Activated CD4-positive, alpha-beta T cell treated with anti-CD3 and anti-CD28 coated beads for 36 hours (primary cell): ENCODE measurements around the gene DYNLL1. TPM values are rescaled to one million over a fixed set of nuclear protein-coding genes. Genes with fewer than 3 reads are reported as not detected.
"Not testable (repeated sequence)": the region's sequence is repeated elsewhere in the genome, so short reads cannot be mapped to it uniquely, and the experiment has no call there.

Experiments
- ATAC-seq: fragments of 200-7000 bp; cut with Tn5 transposase; one replicate; pipeline ENCODE4 v1.10.0; 2021; ENCODE audit warnings: mild to moderate bottlenecking, moderate library complexity
- CTCF ChIA-PET: fragments of 350-600 bp; sonication (Branson Sonifier 250); formaldehyde crosslinking; loops from one replicate; lab custom pipeline; 2021; ENCODE audit warnings: antibody characterized with exemption; lab: Charles Lee
- POLR2A ChIA-PET: fragments of 350-600 bp; sonication (Branson Sonifier 250); formaldehyde crosslinking; loops from one replicate; lab custom pipeline; 2021; ENCODE audit warnings: antibody characterized with exemption, inconsistent platforms; lab: Charles Lee
- DNase-seq: peaks from one replicate; pipeline ENCODE4 v3.0.0-alpha.2; 2020
- H3K27ac Mint-ChIP-seq: one replicate; pipeline ENCODE4 v1.8.0; 2021; ENCODE audit warnings: mixed read lengths
- H3K27me3 Mint-ChIP-seq: one replicate; pipeline ENCODE4 v1.8.0; 2021; ENCODE audit warnings: mixed read lengths
- H3K36me3 Mint-ChIP-seq: one replicate; pipeline ENCODE4 v1.8.0; 2021; ENCODE audit warnings: low read depth, mixed read lengths
- H3K4me1 Mint-ChIP-seq: one replicate; pipeline ENCODE4 v1.8.0; 2021; ENCODE audit warnings: mixed read lengths
- H3K4me3 Mint-ChIP-seq: one replicate; pipeline ENCODE4 v1.8.0; 2021; ENCODE audit warnings: mild to moderate bottlenecking, moderate library complexity, mixed read lengths
- H3K9me3 Mint-ChIP-seq: one replicate; pipeline ENCODE4 v1.8.0; 2021; ENCODE audit warnings: low read depth, mixed read lengths
- intact Hi-C, 2 experiments: fragments of 100-400 bp; cut with DNase I in 1 of 2; cut with micrococcal nuclease in 1 of 2; formaldehyde crosslinking; loops; one replicate each; pipeline versions ENCODE4 v1.14.2 to v1.15.1; 2022 to 2024; cut with DNase I, micrococcal nuclease
- total RNA-seq, 2 experiments: library from RNA; stranded (reverse); gene quantifications; one replicate each; pipeline ENCODE4 v1.2.3, GENCODE V29; 2021

DYNLL1 gene
- total RNA-seq, 2 experiments from 2014 or later = 166 to 169 TPM

GRCh38 chr12:120473807-120474615 lies 21.9 kb upstream of the DYNLL1 start:
- DNase-seq = no peak
- Mint-ChIP-seq H3K4me3 (no peak overlapping the region), H3K27ac (no peak overlapping the region), H3K4me1 (peaks cover 13% of the 10 kb centered on the region), H3K27me3 (no peaks in the 10 kb centered on the region), H3K9me3 (no peaks in the 10 kb centered on the region), H3K36me3 (no peaks in the 10 kb centered on the region)
- ChIA-PET POLR2A (interaction anchor here (0.6 kb wide), 1 partner anchor 23 kb away, joined by 3 read pairs; no protein-coding TSS in a partner anchor), CTCF (interaction anchor here (0.7 to 2.0 kb wide), 5 partner anchors 7 to 1772 kb away, joined by 3 to 9 read pairs (median 4); partner anchors contain the start of gene SIRT4)
- ATAC-seq = no peak
- intact Hi-C loops = no loop called here

DNA sequence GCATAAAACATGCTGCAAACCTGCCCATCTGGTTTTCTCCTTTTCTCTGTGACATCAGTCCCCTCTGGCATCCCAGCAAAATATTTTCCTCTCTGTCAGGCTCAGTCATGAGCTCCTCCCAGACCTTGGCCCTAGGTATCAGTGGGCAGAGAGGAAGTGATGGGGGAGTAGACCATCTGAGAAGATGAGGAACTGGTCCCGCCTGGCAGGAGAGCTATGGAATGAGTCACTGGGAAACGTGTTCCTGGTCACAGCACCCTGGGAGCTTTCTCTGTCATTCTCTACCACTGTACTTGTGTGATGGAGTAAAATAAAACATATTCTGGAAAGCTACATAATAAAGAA lies 21.3 kb upstream of the DYNLL1 start:
- H3K36me3 Mint-ChIP-seq = no peaks in the 10 kb centered on the region
- no peak for DNase-seq
- intact Hi-C loops = no loop called here
- no peaks in the 10 kb centered on the region for H3K9me3 Mint-ChIP-seq
- H3K4me1 Mint-ChIP-seq = peaks cover 13% of the 10 kb centered on the region
- H3K27ac Mint-ChIP-seq = no peak overlapping the region
- ChIA-PET POLR2A (interaction anchor here (0.6 to 0.8 kb wide), 3 partner anchors 14 to 183 kb away, joined by 3 read pairs; partner anchors contain the start of gene RNU4-2), CTCF (interaction anchor here (0.8 to 2.0 kb wide), 5 partner anchors 8 to 172 kb away, joined by 3 to 9 read pairs (median 4); partner anchors contain the start of gene SIRT4)
- ATAC-seq = no peak
- no peak overlapping the region for H3K4me3 Mint-ChIP-seq
- H3K27me3 Mint-ChIP-seq = no peaks in the 10 kb centered on the region

DNA sequence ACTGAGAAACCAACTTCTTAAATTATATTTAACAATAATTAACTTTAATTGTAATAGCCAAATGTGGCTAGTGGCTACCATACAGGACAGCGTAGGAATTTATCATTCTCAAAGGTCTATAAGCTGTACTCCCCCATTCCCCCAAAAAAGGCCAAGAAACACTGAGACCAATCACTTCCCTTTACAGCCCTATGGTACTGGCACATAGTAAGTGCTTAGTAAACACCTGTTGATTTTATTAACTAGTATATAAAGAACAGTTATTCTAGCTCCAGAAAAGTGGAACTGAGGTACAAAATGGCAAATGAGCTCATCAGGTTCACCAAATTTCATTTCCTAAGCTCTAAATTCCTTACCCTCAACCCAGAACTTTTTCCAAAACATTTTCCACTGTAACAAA lies 20.3 kb upstream of the DYNLL1 start:
- CTCF ChIA-PET = interaction anchor here (0.5 to 2.0 kb wide), 4 partner anchors 9 to 307 kb away, joined by 3 to 9 read pairs (median 4); no protein-coding TSS in a partner anchor
- Mint-ChIP-seq H3K36me3 (no peaks in the 10 kb centered on the region), H3K27me3 (no peaks in the 10 kb centered on the region), H3K27ac (no peak overlapping the region), H3K9me3 (no peaks in the 10 kb centered on the region), H3K4me1 (peaks cover 9% of the 10 kb centered on the region), H3K4me3 (no peak overlapping the region)
- POLR2A ChIA-PET = interaction anchor here (0.8 kb wide), 1 partner anchor 184 kb away, joined by 3 read pairs; the partner anchor contains the start of gene RNU4-2
- intact Hi-C loops = no loop called here
- DNase-seq (no peak), ATAC-seq (no peak)

GRCh38 chr12:120479458-120479857 lies 16.5 kb upstream of the DYNLL1 start:
- no peak for ATAC-seq

DNA sequence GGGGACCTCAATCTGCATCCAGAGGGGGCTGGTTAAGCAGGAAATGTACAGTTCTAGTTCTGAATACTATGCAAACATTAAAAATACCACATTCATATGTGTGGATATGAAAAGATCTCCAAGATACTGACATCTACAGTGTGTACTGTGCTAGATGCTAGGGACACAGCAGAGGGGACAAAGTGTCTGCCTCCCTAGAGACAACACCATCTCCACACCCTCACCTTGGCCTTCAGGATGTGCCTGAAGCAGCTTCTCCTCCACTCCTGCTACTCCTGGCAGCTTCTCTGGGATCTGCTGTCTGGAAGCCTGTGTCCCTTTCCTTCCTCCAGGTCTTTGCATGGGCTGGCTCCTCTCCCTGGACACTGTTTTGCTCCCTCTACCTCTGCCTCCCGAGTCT lies 15.7 kb upstream of the DYNLL1 start:
- Mint-ChIP-seq H3K4me1 (no peaks in the 10 kb centered on the region), H3K27ac (no peak overlapping the region), H3K36me3 (peaks cover 1% of the 10 kb centered on the region), H3K27me3 (no peaks in the 10 kb centered on the region), H3K4me3 (no peak overlapping the region), H3K9me3 (no peaks in the 10 kb centered on the region)
- CTCF ChIA-PET = interaction anchor here (0.5 to 1.3 kb wide), 3 partner anchors 10 to 104 kb away, joined by 3 to 4 read pairs (median 4); no protein-coding TSS in a partner anchor
- POLR2A ChIA-PET = interaction anchor here (1.1 kb wide), 1 partner anchor 490 kb away, joined by 5 read pairs; no protein-coding TSS in a partner anchor
- DNase-seq = no peak
- intact Hi-C loops = no loop called here
- ATAC-seq = no peak

More at GRCh38 chr12:120479458-120479857, 16.5 kb upstream of the DYNLL1 start:
- Mint-ChIP-seq H3K4me3 (no peak overlapping the region), H3K27ac (no peak overlapping the region), H3K36me3 (peaks cover 1% of the 10 kb centered on the region), H3K9me3 (no peaks in the 10 kb centered on the region), H3K27me3 (no peaks in the 10 kb centered on the region), H3K4me1 (no peaks in the 10 kb centered on the region)
- intact Hi-C loops = no loop called here
- DNase-seq = no peak
- POLR2A ChIA-PET = interaction anchor here (0.8 to 1.1 kb wide), 2 partner anchors 102 to 489 kb away, joined by 3 to 5 read pairs; partner anchors contain the start of gene POP5
- CTCF ChIA-PET = interaction anchor here (0.5 to 1.3 kb wide), 2 partner anchors 9 to 104 kb away, joined by 3 to 4 read pairs; no protein-coding TSS in a partner anchor

DNA sequence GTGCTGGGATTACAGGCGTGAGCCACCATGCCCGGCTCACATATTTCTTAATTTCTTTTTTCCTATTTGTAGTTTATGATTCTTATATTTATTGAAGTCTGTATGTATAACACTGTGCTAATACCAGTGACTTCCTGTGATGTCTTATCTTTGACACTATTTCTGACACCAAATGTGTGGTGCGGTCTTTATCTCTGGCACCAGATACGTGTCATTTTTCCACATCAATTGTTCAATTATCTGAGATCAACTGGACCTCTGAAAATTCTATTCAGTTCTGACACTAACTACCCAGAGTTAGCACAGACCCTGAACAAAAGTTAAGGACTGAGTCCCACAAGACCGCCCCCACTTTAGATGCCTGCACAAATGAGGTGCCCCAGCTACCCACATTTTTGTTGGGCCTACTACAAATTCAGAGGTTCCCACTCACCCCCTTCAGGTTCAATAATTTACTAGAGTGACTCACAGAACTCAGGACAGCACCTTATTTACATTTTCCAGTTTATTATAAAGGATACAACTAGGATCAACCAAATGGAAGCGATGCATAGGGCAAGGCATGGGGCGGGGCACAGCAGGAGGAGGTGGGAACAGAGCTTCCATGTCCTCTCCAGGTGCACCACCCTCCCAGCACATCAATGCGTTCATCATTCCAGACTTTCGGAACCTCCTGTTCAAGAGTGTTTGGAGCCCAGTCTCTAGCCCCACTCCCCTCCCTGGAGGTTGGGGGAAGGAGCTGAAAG lies 14.7 kb upstream of the DYNLL1 start:
- POLR2A ChIA-PET = no interaction called here
- Mint-ChIP-seq H3K9me3 (no peaks in the 10 kb centered on the region), H3K4me1 (no peaks in the 10 kb centered on the region), H3K27me3 (no peaks in the 10 kb centered on the region), H3K27ac (no peak overlapping the region), H3K4me3 (no peak overlapping the region), H3K36me3 (peaks cover 1% of the 10 kb centered on the region)
- intact Hi-C loops = no loop called here
- CTCF ChIA-PET = interaction anchor here (0.6 to 0.8 kb wide), 2 partner anchors 19 to 40 kb away, joined by 3 to 4 read pairs; no protein-coding TSS in a partner anchor
- ATAC-seq (no peak), DNase-seq (no peak)

DNA sequence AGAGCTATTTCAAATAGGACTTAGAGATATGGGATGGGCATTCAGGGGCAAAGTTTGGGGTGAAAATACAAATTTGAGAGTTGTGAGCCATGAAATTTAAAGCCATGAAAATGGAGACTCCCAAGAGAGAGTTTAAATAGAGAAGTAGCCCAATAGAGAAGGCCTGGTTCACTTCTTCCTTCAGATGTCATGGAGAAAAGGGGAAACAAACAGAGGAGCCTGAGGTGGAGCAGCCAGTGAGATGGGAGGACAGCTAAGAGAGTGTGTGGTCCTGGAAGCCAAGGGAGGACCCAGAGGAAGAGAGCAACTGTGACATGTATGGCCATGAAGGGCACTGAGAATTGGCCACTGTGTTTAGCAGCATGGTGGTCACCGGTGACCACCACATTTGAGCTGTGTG lies 12.3 kb upstream of the DYNLL1 start:
- ATAC-seq = no peak
- Mint-ChIP-seq H3K4me1 (no peaks in the 10 kb centered on the region), H3K36me3 (peaks cover 1% of the 10 kb centered on the region), H3K27ac (no peak overlapping the region), H3K27me3 (no peaks in the 10 kb centered on the region), H3K4me3 (no peak overlapping the region), H3K9me3 (no peaks in the 10 kb centered on the region)
- POLR2A ChIA-PET = no interaction called here
- no peak for DNase-seq
- CTCF ChIA-PET = interaction anchor here (0.7 to 1.4 kb wide), 3 partner anchors 11 to 193 kb away, joined by 3 to 4 read pairs (median 4); no protein-coding TSS in a partner anchor
- intact Hi-C loops = no loop called here

- Mint-ChIP-seq H3K27ac (no peak overlapping the region), H3K27me3 (no peaks in the 10 kb centered on the region), H3K9me3 (no peaks in the 10 kb centered on the region), H3K36me3 (peaks cover 1% of the 10 kb centered on the region), H3K4me1 (no peaks in the 10 kb centered on the region), H3K4me3 (no peak overlapping the region)
- POLR2A ChIA-PET = no interaction called here
- intact Hi-C loops = no loop called here
- no peak for DNase-seq
- CTCF ChIA-PET = no interaction called here
- ATAC-seq = no peak
These were observed 9.7 kb upstream of the DYNLL1 start for GRCh38 chr12:120485961-120486881.

DNA sequence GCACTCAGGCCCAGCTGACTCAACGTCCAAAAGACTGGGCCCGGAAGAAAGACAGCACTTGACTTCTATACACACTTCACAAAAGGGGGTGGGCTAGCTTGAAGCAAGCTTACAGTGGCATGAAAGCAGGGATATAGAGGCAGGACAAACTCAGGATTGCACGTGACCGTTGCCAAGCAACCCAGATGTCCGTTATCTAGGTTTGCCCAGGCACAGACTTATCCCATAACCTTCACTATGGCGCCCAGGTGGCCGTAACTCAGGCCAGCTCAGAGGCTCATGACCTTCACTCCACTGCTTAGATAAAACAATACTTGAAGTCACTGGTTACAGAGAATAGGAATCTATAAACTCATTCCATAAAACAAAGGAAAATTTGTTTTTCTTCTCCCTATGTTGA lies 8.4 kb upstream of the DYNLL1 start:
- H3K4me3 Mint-ChIP-seq, H3K27me3 Mint-ChIP-seq: not testable (repeated sequence)

DNA sequence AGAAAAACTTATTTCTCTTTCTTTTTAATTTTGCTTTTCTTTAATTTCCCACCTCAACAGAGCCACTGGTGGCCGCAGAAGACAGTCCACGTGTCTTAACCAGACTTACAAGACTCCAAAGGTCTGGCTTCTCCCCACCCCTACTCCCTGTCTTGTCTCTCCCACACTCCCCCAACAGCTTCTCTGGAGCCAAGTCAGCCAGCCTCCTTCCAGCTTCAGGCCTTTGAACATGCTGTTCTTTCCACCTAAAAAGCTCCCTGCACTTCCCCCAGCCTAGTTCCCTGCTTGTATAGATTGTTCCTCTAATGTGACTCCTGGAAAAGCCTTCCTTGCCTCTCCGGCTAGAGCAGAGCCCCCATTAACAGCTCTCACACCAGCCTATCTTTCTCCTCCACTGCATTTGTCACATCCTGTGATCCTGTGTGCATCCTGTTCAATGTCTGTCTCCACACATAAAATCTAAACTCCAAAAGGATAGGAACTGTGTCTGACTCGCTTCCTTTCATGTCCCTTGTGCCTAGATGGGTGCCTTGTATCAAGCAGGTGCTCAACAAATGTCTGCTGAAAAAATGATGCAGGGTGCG lies 7.8 kb upstream of the DYNLL1 start:
- DNase-seq (no peak), ATAC-seq (no peak)
- H3K4me3 Mint-ChIP-seq = no peak overlapping the region
- H3K4me1 Mint-ChIP-seq = no peaks in the 10 kb centered on the region
- intact Hi-C loops = no loop called here
- ChIA-PET CTCF (no interaction called here), POLR2A (no interaction called here)
- no peak overlapping the region for H3K27ac Mint-ChIP-seq
- H3K9me3 Mint-ChIP-seq = no peaks in the 10 kb centered on the region
- H3K36me3 Mint-ChIP-seq = no peaks in the 10 kb centered on the region
- no peaks in the 10 kb centered on the region for H3K27me3 Mint-ChIP-seq

More for the DNA sequence above, 8.4 kb upstream of the DYNLL1 start:
- H3K9me3 Mint-ChIP-seq, DNase-seq, ATAC-seq, intact Hi-C loops, POLR2A ChIA-PET, H3K27ac Mint-ChIP-seq, H3K36me3 Mint-ChIP-seq, H3K4me1 Mint-ChIP-seq, CTCF ChIA-PET: not testable (repeated sequence)
